ENCODE measurements around the gene SBDS. TPM values are rescaled to one million over a fixed set of nuclear protein-coding genes. Genes with fewer than 3 reads are reported as not detected.
"Not testable (repeated sequence)": the region's sequence is repeated elsewhere in the genome, so short reads cannot be mapped to it uniquely, and the experiment has no call there.

SBDS gene
- polyA plus RNA-seq, 3 donors = 31.7 to 101 (median 34.8) TPM

DNA sequence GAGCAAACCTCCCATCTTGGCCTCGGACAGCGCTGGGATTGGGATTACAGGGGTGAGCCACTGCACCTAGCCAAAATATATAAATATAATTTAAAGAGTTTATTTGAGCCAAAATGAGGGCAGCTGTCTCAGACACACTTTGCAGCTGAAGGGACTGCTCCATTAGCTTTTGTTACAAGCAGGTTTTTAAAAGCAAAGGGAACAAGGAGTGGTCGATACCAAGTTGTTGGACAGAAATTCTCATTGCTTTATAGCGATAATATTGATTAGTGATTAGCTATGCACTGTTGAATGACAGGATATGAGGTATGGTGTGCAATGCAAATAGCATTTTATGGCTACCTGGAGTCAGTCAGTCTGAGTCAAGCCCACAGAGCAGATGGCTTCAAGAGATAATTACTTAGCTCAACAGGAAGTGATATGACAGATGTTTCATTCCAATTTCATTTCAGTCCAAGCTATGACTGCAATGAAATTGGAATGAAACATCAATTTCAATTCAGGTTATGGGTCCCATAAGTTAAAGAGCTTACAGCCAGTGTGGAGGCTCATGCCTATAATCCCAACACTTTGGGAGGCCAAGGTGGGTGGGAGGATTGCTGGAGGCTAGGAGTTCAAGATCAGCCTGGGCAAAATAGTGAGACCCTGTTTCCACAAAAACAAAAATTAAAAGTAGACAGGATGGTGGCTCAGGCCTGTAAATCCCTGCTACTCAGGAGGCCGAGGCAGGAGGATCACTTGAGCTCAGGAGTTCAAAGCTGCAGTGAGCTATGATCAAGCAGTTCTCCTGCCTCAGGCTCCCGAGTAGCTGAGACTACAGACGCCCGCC is 24.4 kb upstream of the SBDS start:
- Histone ChIP-seq H3K36me3 (replicated peaks in 1 of 2; ENCODE audit: control insufficient read depth in 1 of 2, insufficient read depth in 2 of 2, low read length in 2 of 2) (peaks cover 49 to 94% of the 10 kb centered on the region in 2 donors), H3K27me3 (ENCODE audit: control insufficient read depth in 2 of 2, insufficient read depth in 2 of 2, low read length in 2 of 2) (no peaks in the 10 kb centered on the region), H3K9ac (ENCODE audit: insufficient read depth, low read length, poor library complexity, severe bottlenecking) (no peak overlapping the region), H2AFZ (ENCODE audit: insufficient read depth, low read depth, low read length, poor library complexity, severe bottlenecking) (no peak overlapping the region), H3K4me1 (ENCODE audit: control insufficient read depth in 1 of 2, insufficient read depth in 2 of 2, low read length in 2 of 2) (no peaks in the 10 kb centered on the region), H3K9me3 (replicated peaks in 1 of 2; ENCODE audit: control insufficient read depth in 1 of 2, insufficient read depth in 1 of 2, low read length in 2 of 2) (no peaks in the 10 kb centered on the region), H4K20me1 (ENCODE audit: insufficient read depth, low read length) (no peaks in the 10 kb centered on the region), H3K27ac (ENCODE audit: low read depth in 1 of 2, low read length in 2 of 2) (no peak overlapping the region), H3K79me2 (ENCODE audit: insufficient read depth, low read length) (no peaks in the 10 kb centered on the region), H3K4me2 (replicated peaks; ENCODE audit: extremely low read depth, low read length, poor library complexity, severe bottlenecking) (no peak overlapping the region), H3K4me3 (replicated peaks in 1 of 3; ENCODE audit: low read depth in 2 of 3, low read length in 3 of 3) (no peak overlapping the region)
- H3K27me3 Mint-ChIP-seq (ENCODE audit: low read depth in 3 of 3) = peaks cover 0 to 2% (median 0%) of the 10 kb centered on the region in 3 donors
- H3K36me3 Mint-ChIP-seq = peaks cover 71 to 91% of the 10 kb centered on the region in 2 donors
- H3K9me3 Mint-ChIP-seq = peaks cover 0 to 2% (median 0%) of the 10 kb centered on the region in 7 donors
- 78% methylated on average over 8 of the region's 8 CpGs for WGBS (ENCODE audit: insufficient coverage)
- H3K27ac Mint-ChIP-seq = peak overlapping the region in 4 of 7 donors; percentile 3 to 38 (median 19)
- H3K4me3 Mint-ChIP-seq = no peak overlapping the region
- intact Hi-C loops (cut with micrococcal nuclease) = no loop called here
- no peak for TF ChIP-seq CTCF (IDR thresholded peaks at IDR 0.05)
- no peak for DNase-seq
- peaks cover 10% of the 10 kb centered on the region for H3K4me1 Mint-ChIP-seq

GRCh38 chr7:67018940-67019339 is 23.6 kb upstream of the SBDS start:
- no peak for DNase-seq
- intact Hi-C loops (cut with micrococcal nuclease) = no loop called here
- H3K9ac ChIP-seq (ENCODE audit: insufficient read depth, low read length, poor library complexity, severe bottlenecking) = no peak overlapping the region
- H3K36me3 ChIP-seq (replicated peaks in 1 of 2; ENCODE audit: control insufficient read depth in 1 of 2, insufficient read depth in 2 of 2, low read length in 2 of 2) = peaks cover 51 to 94% of the 10 kb centered on the region in 2 donors
- no peak overlapping the region for H3K4me2 ChIP-seq (replicated peaks; ENCODE audit: extremely low read depth, low read length, poor library complexity, severe bottlenecking)
- peaks cover 0 to 2% (median 0%) of the 10 kb centered on the region in 7 donors for H3K9me3 Mint-ChIP-seq
- H3K27ac ChIP-seq (ENCODE audit: low read depth in 1 of 2, low read length in 2 of 2) = no peak overlapping the region
- H3K36me3 Mint-ChIP-seq = peaks cover 71 to 93% of the 10 kb centered on the region in 2 donors
- peaks cover 12% of the 10 kb centered on the region for H3K4me1 Mint-ChIP-seq
- H3K27me3 ChIP-seq (ENCODE audit: control insufficient read depth in 2 of 2, insufficient read depth in 2 of 2, low read length in 2 of 2) = no peaks in the 10 kb centered on the region
- H3K9me3 ChIP-seq (replicated peaks in 1 of 2; ENCODE audit: control insufficient read depth in 1 of 2, insufficient read depth in 1 of 2, low read length in 2 of 2) = no peaks in the 10 kb centered on the region
- TF ChIP-seq CTCF (IDR thresholded peaks at IDR 0.05) = no peak
- H3K27ac Mint-ChIP-seq = peak overlapping the region in 6 of 7 donors; percentile 4 to 92 (median 66)
- H3K4me3 Mint-ChIP-seq = no peak overlapping the region
- H4K20me1 ChIP-seq (ENCODE audit: insufficient read depth, low read length) = no peaks in the 10 kb centered on the region
- peaks cover 0 to under 1% (median 0%) of the 10 kb centered on the region in 3 donors for H3K27me3 Mint-ChIP-seq (ENCODE audit: low read depth in 3 of 3)
- 81% methylated on average over 7 of the region's 7 CpGs for WGBS (ENCODE audit: insufficient coverage)
- no peaks in the 10 kb centered on the region for H3K4me1 ChIP-seq (ENCODE audit: control insufficient read depth in 1 of 2, insufficient read depth in 2 of 2, low read length in 2 of 2)
- H3K4me3 ChIP-seq (replicated peaks in 1 of 3; ENCODE audit: low read depth in 2 of 3, low read length in 3 of 3) = no peak overlapping the region
- H3K79me2 ChIP-seq (ENCODE audit: insufficient read depth, low read length) = no peaks in the 10 kb centered on the region
- no peak overlapping the region for H2AFZ ChIP-seq (ENCODE audit: insufficient read depth, low read depth, low read length, poor library complexity, severe bottlenecking)

GRCh38 chr7:67017971-67018370 is 22.6 kb upstream of the SBDS start:
- H3K79me2 ChIP-seq (ENCODE audit: insufficient read depth, low read length); H2AFZ ChIP-seq (ENCODE audit: insufficient read depth, low read depth, low read length, poor library complexity, severe bottlenecking); H3K4me3 ChIP-seq (replicated peaks in 1 of 3; ENCODE audit: low read depth in 2 of 3, low read length in 3 of 3); intact Hi-C loops (cut with micrococcal nuclease); H3K9me3 ChIP-seq (replicated peaks in 1 of 2; ENCODE audit: control insufficient read depth in 1 of 2, insufficient read depth in 1 of 2, low read length in 2 of 2); H4K20me1 ChIP-seq (ENCODE audit: insufficient read depth, low read length); DNase-seq; H3K9ac ChIP-seq (ENCODE audit: insufficient read depth, low read length, poor library complexity, severe bottlenecking); H3K27me3 Mint-ChIP-seq (ENCODE audit: low read depth in 3 of 3); H3K4me2 ChIP-seq (replicated peaks; ENCODE audit: extremely low read depth, low read length, poor library complexity, severe bottlenecking); H3K27ac ChIP-seq (ENCODE audit: low read depth in 1 of 2, low read length in 2 of 2); H3K4me3 Mint-ChIP-seq; H3K4me1 ChIP-seq (ENCODE audit: control insufficient read depth in 1 of 2, insufficient read depth in 2 of 2, low read length in 2 of 2); H3K27me3 ChIP-seq (ENCODE audit: control insufficient read depth in 2 of 2, insufficient read depth in 2 of 2, low read length in 2 of 2); H3K9me3 Mint-ChIP-seq: not testable (repeated sequence)
- H3K36me3 ChIP-seq (replicated peaks in 1 of 2; ENCODE audit: control insufficient read depth in 1 of 2, insufficient read depth in 2 of 2, low read length in 2 of 2) = peaks cover 53 to 93% of the 10 kb centered on the region in 2 donors
- H3K36me3 Mint-ChIP-seq = peaks cover 74 to 94% of the 10 kb centered on the region in 2 donors
- WGBS (ENCODE audit: insufficient coverage) = 10% methylated on average over 2 of the region's 8 CpGs
- H3K4me1 Mint-ChIP-seq = peaks cover 13% of the 10 kb centered on the region
- peak overlapping the region in 1 of 7 donors; percentile 60 for H3K27ac Mint-ChIP-seq
